Measurements from ENCODE around the gene FXYD1. TPM values are rescaled to one million over a fixed set of nuclear protein-coding genes. Genes with fewer than 3 reads are reported as not detected.

FXYD1 gene
- total RNA-seq, 4 donors from 2014 or later, result 3.9 to 29.9 (median 10.1) TPM; not detected in 1

GRCh38 chr19:35160629-35161433, 22.2 kb downstream of the FXYD1 start:
- WGBS, 2 donors, result 85 to 92% methylated on average over 6 to 9 of the region's 9 CpGs
- intact Hi-C loops (cut with DNase I), result no loop called here
- Histone ChIP-seq H3K36me3 (peaks cover 0 to 90% (median 13%) of the 10 kb centered on the region in 3 donors), H3K4me1 (peaks cover 3 to 16% (median 3%) of the 10 kb centered on the region in 3 donors), H3K9me3 (peaks cover 0 to 29% (median 13%) of the 10 kb centered on the region in 3 donors), H3K27ac (no peak overlapping the region), H3K27me3 (peaks cover 0 to under 1% (median 0%) of the 10 kb centered on the region in 4 donors), H3K4me3 (no peak overlapping the region)
- DNase-seq, result no peak
- TF ChIP-seq POLR2A (IDR thresholded peaks at IDR 0.05) (no peak), CTCF (IDR thresholded peaks at IDR 0.05) (no peak)

GRCh38 chr19:35161434-35161743, 22.8 kb downstream of the FXYD1 start:
- Histone ChIP-seq H3K27ac (no peak overlapping the region), H3K36me3 (peaks cover 0 to 96% (median 18%) of the 10 kb centered on the region in 3 donors), H3K27me3 (no peaks in the 10 kb centered on the region), H3K4me3 (no peak overlapping the region), H3K4me1 (peaks cover 0 to 11% (median 0%) of the 10 kb centered on the region in 3 donors), H3K9me3 (peaks cover 4 to 35% (median 19%) of the 10 kb centered on the region in 3 donors)
- TF ChIP-seq POLR2A (IDR thresholded peaks at IDR 0.05) (no peak), CTCF (IDR thresholded peaks at IDR 0.05) (no peak)
- WGBS, 2 donors, result 89 to 90% methylated on average over 2 of the region's 2 CpGs
- no peak for DNase-seq
- intact Hi-C loops (cut with DNase I), result no loop called here

- no peak for DNase-seq
- WGBS, 2 donors, result 48 to 71% methylated on average over 6 of the region's 6 CpGs
- TF ChIP-seq POLR2A (IDR thresholded peaks at IDR 0.05), result no peak
- TF ChIP-seq CTCF (IDR thresholded peaks at IDR 0.05), result no peak
- H3K4me1 ChIP-seq, result peaks cover 7 to 19% (median 11%) of the 10 kb centered on the region in 3 donors
- intact Hi-C loops (cut with DNase I), result no loop called here
- peaks cover 0 to 90% (median 18%) of the 10 kb centered on the region in 3 donors for H3K36me3 ChIP-seq
- H3K27me3 ChIP-seq, result no peaks in the 10 kb centered on the region
- H3K27ac ChIP-seq, result peak overlapping the region in 2 of 4 donors; percentile 52 to 72
- H3K4me3 ChIP-seq, result no peak overlapping the region
- peaks cover 6 to 39% (median 20%) of the 10 kb centered on the region in 3 donors for H3K9me3 ChIP-seq
Measured at GRCh38 chr19:35162471-35163326, 24.1 kb downstream of the FXYD1 start.

- intact Hi-C loops (cut with DNase I), result no loop called here
- H3K4me3 ChIP-seq, result no peak overlapping the region
- H3K27ac ChIP-seq, result peak overlapping the region in 3 of 4 donors; percentile 31 to 72 (median 52)
- H3K9me3 ChIP-seq, result peaks cover 6 to 39% (median 20%) of the 10 kb centered on the region in 3 donors
- H3K4me1 ChIP-seq, result peaks cover 11 to 37% (median 15%) of the 10 kb centered on the region in 3 donors
- DNase-seq, result no peak
- WGBS, 2 donors, result 31 to 81% methylated on average over 2 of the region's 2 CpGs
- no peak for TF ChIP-seq POLR2A (IDR thresholded peaks at IDR 0.05)
- H3K36me3 ChIP-seq, result peaks cover 0 to 75% (median 18%) of the 10 kb centered on the region in 3 donors
- H3K27me3 ChIP-seq, result no peaks in the 10 kb centered on the region
Measured at GRCh38 chr19:35164418-35164817, 25.8 kb downstream of the FXYD1 start.

- Histone ChIP-seq H3K9me3 (peaks cover 6 to 39% (median 20%) of the 10 kb centered on the region in 3 donors), H3K27me3 (no peaks in the 10 kb centered on the region), H3K27ac (peak overlapping the region in 1 of 4 donors; percentile 72), H3K36me3 (peaks cover 0 to 75% (median 13%) of the 10 kb centered on the region in 3 donors), H3K4me1 (peaks cover 11 to 42% (median 15%) of the 10 kb centered on the region in 3 donors), H3K4me3 (no peak overlapping the region)
- TF ChIP-seq CTCF (IDR thresholded peaks at IDR 0.05) (no peak), POLR2A (IDR thresholded peaks at IDR 0.05) (no peak)
- intact Hi-C loops (cut with DNase I), result no loop called here
- WGBS, 2 donors, result 79 to 80% methylated on average over 5 of the region's 5 CpGs
- DNase-seq, result no peak
Measured at GRCh38 chr19:35165200-35166058, 26.8 kb downstream of the FXYD1 start.

Data from esophagus squamous epithelium (tissue), 5 donors.